ENCODE results near the gene PAQR4.

The PAQR4 gene

GRCh38 chr16:2979669-2980226 lies 10.6 kb downstream of the PAQR4 start:
- H3K4me3 ChIP-seq (ENCODE audit: low read depth, low read length) = peak overlapping the region; percentile 71
- TF ChIP-seq, protein P1, sequence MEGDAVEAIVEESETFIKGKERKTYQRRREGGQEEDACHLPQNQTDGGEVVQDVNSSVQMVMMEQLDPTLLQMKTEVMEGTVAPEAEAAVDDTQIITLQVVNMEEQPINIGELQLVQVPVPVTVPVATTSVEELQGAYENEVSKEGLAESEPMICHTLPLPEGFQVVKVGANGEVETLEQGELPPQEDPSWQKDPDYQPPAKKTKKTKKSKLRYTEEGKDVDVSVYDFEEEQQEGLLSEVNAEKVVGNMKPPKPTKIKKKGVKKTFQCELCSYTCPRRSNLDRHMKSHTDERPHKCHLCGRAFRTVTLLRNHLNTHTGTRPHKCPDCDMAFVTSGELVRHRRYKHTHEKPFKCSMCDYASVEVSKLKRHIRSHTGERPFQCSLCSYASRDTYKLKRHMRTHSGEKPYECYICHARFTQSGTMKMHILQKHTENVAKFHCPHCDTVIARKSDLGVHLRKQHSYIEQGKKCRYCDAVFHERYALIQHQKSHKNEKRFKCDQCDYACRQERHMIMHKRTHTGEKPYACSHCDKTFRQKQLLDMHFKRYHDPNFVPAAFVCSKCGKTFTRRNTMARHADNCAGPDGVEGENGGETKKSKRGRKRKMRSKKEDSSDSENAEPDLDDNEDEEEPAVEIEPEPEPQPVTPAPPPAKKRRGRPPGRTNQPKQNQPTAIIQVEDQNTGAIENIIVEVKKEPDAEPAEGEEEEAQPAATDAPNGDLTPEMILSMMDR (IDR thresholded peaks at IDR 0.05; ENCODE audit: low read depth, low read length) = no peak
- TF ChIP-seq MYC (IDR thresholded peaks at IDR 0.05; ENCODE audit: low read depth, low read length) = no peak; the same call in 1 of the 2 replicates
- TF ChIP-seq, protein P2, sequence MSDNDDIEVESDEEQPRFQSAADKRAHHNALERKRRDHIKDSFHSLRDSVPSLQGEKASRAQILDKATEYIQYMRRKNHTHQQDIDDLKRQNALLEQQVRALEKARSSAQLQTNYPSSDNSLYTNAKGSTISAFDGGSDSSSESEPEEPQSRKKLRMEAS (IDR thresholded peaks at IDR 0.05; ENCODE audit: low read depth, low read length) = no peak
- TF ChIP-seq POLR2A (IDR thresholded peaks at IDR 0.05; ENCODE audit: extremely low read depth, insufficient read length) = no peak
- DNase-seq (ENCODE audit: low read depth) = peak; percentile 60

GRCh38 chr16:2980227-2981176 lies 11.4 kb downstream of the PAQR4 start, which contains the start of gene PKMYT1:
TSS of gene PKMYT1 (minus strand) at chr16:2980446. CDS start at chr16:2979657, 789 bp downstream.
- peak; percentile 88 for DNase-seq (ENCODE audit: low read depth)
- TF ChIP-seq MYC (IDR thresholded peaks at IDR 0.05; ENCODE audit: low read depth, low read length) (0 out of 2 replicates have a peak, but pooled peaks have one; percentile 58), POLR2A (IDR thresholded peaks at IDR 0.05; ENCODE audit: extremely low read depth, insufficient read length) (peak; percentile 98)
- TF ChIP-seq, protein P2 (IDR thresholded peaks at IDR 0.05; ENCODE audit: low read depth, low read length) = peak; percentile 60; the same call in 1 of the 2 replicates
- TF ChIP-seq, protein P1 (IDR thresholded peaks at IDR 0.05; ENCODE audit: low read depth, low read length) = no peak
- peak within 1 kb of the TSS; percentile 71 for H3K4me3 ChIP-seq (ENCODE audit: low read depth, low read length)

DNA sequence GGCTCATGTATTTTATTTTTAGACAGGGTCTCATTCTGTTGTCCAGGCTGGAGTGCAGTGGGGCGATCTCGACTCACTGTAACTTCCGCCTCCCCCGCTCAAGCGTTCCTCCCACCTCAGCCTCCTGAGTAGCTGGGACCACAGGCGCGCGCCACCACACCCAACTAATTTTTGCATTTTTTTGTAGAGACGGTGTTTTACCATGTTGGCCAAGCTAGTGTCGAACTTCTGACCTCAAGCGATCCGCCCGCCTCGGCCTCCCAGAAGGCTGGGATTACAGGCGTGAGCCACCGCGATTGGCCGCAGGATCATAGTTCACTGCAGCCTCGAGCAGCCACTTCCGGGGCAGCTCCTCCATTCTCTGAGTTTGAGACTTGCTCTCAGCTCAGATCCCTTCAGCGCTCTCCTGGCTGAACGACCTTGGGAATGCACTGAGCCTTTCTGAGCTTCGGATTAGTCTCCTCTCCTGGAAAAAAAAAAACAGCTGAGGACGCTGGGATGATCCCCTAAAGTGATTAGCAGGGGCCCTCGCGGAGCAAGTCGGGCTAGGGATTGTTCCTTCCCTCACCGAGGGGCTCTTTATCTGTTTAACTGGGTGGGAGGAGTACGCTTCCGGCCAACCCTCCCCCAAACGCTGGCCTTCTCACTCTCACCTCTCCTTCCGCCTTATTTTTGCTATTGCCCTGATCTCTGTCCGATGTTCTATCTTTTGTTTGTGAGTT lies 12.2 kb downstream of the PAQR4 start:
- DNase-seq (ENCODE audit: low read depth) = no peak
- TF ChIP-seq, protein P1 (IDR thresholded peaks at IDR 0.05; ENCODE audit: low read depth, low read length) = no peak
- TF ChIP-seq, protein P2 (IDR thresholded peaks at IDR 0.05; ENCODE audit: low read depth, low read length) = no peak
- peak overlapping the region; percentile 69 for H3K4me3 ChIP-seq (ENCODE audit: low read depth, low read length)

- DNase-seq (ENCODE audit: low read depth) = no peak
- no peak overlapping the region for H3K4me3 ChIP-seq (ENCODE audit: low read depth, low read length)
- TF ChIP-seq, protein P2 (IDR thresholded peaks at IDR 0.05; ENCODE audit: low read depth, low read length) = no peak
- TF ChIP-seq MYC (IDR thresholded peaks at IDR 0.05; ENCODE audit: low read depth, low read length) = no peak
- TF ChIP-seq, protein P1 (IDR thresholded peaks at IDR 0.05; ENCODE audit: low read depth, low read length) = no peak
- no peak for TF ChIP-seq POLR2A (IDR thresholded peaks at IDR 0.05; ENCODE audit: extremely low read depth, insufficient read length)
Measured at GRCh38 chr16:2981899-2982250, 12.7 kb downstream of the PAQR4 start.

- no peak for DNase-seq (ENCODE audit: low read depth)
- TF ChIP-seq, protein P2 (IDR thresholded peaks at IDR 0.05; ENCODE audit: low read depth, low read length) = no peak
- TF ChIP-seq POLR2A (IDR thresholded peaks at IDR 0.05; ENCODE audit: extremely low read depth, insufficient read length) = no peak
- no peak for TF ChIP-seq MYC (IDR thresholded peaks at IDR 0.05; ENCODE audit: low read depth, low read length)
- TF ChIP-seq, protein P1 (IDR thresholded peaks at IDR 0.05; ENCODE audit: low read depth, low read length) = no peak
- H3K4me3 ChIP-seq (ENCODE audit: low read depth, low read length) = no peak overlapping the region
Measured at GRCh38 chr16:2982402-2982801, 13.3 kb downstream of the PAQR4 start.

Data from NB4 (cell line).